B cell (primary cell): ENCODE measurements around the gene ST6GALNAC2.

Source experiments
- EZH2 ChIP-seq: IDR thresholded peaks from 2 replicates; pipeline ENCODE4 v1.6.1; 2012; ENCODE audit warnings: borderline replicate concordance, low read depth, mild to moderate bottlenecking, moderate library complexity, low read length; ENCODE audit not compliant: insufficient read depth, poor library complexity, severe bottlenecking
- TF ChIP-seq, protein P1 (sequence below): fragments of 200-600 bp; IDR thresholded peaks from one replicate; pipeline ENCODE4 v1.8.0; 2022; ENCODE audit warnings: antibody characterized with exemption, mild to moderate bottlenecking

DNA sequence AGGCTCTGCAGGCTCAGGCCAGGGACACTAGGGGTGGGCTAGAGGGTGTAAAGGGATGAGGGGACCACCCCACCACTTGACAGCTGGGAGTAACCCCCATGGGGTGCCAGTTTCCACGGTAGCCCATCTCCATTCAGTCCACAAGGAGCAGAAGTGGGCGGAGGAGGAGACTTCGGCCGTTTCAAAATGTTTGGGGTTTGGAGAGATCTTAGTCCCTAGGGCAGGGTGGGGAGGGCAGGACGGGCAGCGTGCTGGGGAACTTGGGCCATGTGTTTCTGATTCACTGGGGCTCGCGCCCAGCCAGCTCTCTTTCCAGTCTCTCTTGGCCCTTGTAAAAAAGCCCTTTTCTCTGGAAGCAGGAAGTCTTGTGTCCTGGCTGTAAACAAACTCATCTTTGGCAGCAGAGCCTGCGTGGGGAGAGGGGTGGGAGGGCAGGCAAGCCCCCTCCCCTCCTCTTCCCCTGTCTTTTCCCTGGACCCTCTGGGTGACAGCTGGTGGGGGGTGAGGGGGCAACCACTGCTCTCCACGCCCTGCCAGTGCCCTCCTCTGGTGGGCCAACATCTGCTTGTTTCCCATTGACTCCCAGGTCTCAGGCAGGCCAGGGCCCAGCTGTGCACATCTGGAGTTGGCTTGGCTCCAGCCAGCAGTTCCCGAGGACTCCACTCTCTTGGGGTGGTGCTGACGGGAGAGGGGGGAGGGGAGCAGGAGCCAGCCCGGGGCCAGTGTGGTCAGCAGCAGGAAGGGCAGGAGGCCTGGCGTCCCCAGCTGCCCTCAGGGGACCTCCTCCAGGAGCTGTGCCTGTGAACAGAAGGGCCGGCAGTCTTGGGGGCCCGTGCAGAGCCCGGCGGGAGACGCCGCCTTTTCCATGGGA, 56.2 kb downstream of the ST6GALNAC2 start:
- TF ChIP-seq, protein P1, sequence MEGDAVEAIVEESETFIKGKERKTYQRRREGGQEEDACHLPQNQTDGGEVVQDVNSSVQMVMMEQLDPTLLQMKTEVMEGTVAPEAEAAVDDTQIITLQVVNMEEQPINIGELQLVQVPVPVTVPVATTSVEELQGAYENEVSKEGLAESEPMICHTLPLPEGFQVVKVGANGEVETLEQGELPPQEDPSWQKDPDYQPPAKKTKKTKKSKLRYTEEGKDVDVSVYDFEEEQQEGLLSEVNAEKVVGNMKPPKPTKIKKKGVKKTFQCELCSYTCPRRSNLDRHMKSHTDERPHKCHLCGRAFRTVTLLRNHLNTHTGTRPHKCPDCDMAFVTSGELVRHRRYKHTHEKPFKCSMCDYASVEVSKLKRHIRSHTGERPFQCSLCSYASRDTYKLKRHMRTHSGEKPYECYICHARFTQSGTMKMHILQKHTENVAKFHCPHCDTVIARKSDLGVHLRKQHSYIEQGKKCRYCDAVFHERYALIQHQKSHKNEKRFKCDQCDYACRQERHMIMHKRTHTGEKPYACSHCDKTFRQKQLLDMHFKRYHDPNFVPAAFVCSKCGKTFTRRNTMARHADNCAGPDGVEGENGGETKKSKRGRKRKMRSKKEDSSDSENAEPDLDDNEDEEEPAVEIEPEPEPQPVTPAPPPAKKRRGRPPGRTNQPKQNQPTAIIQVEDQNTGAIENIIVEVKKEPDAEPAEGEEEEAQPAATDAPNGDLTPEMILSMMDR = no peak
- TF ChIP-seq EZH2 = no peak
